Measurements from ENCODE around the gene SAMD13. TPM values are rescaled to one million over a fixed set of nuclear protein-coding genes. Genes with fewer than 3 reads are reported as not detected.

Gene SAMD13
- total and polyA plus RNA-seq, 10 of the 15 experiments (the other 5 are each of a cell fraction or from before 2014, with no cell fraction given) = 0.81 to 1.9 (median 1.2) TPM; not detected in 1

GRCh38 chr1:84301785-84302385 lies 377 bp downstream of the SAMD13 start:
- H4K20me1 ChIP-seq (ENCODE audit: control insufficient read depth, insufficient read depth) = no peaks in the 10 kb centered on the region
- TF ChIP-seq FOS (IDR thresholded peaks at IDR 0.05; ENCODE audit: borderline replicate concordance, extremely low read depth, insufficient read length) = no peak
- TF ChIP-seq ATF7 (IDR thresholded peaks at IDR 0.05; ENCODE audit: low read depth) = no peak
- TF ChIP-seq SMC3 (IDR thresholded peaks at IDR 0.05; ENCODE audit: borderline replicate concordance, low read length) = no peak
- no peak for TF ChIP-seq NRF1 (conservative IDR thresholded peaks at IDR 0.05; ENCODE audit: low read depth, low read length)
- TF ChIP-seq CBFB (IDR thresholded peaks at IDR 0.05; ENCODE audit: low read depth) = no peak
- TF ChIP-seq HDAC6 (IDR thresholded peaks at IDR 0.05; ENCODE audit: unreplicated experiment) = no peak
- no peak for TF ChIP-seq IKZF2 (IDR thresholded peaks at IDR 0.05)
- no peak for TF ChIP-seq ETV6 (conservative IDR thresholded peaks at IDR 0.05 in 1 of 2, IDR thresholded peaks at IDR 0.05 in 1 of 2; ENCODE audit: borderline replicate concordance in 1 of 2, low read depth in 1 of 2)
- TF ChIP-seq CEBPB (IDR thresholded peaks at IDR 0.05; ENCODE audit: borderline replicate concordance in 1 of 2, low read depth in 2 of 2, low read length in 2 of 2) = no peak
- no peak for TF ChIP-seq WRNIP1 (IDR thresholded peaks at IDR 0.05; ENCODE audit: borderline replicate concordance, low read depth, low read length)
- TF ChIP-seq MYC (IDR thresholded peaks at IDR 0.05; ENCODE audit: insufficient read depth, insufficient read length, insufficient replicate concordance, low read length, severe bottlenecking) = no peak
- TF ChIP-seq, protein P1, sequence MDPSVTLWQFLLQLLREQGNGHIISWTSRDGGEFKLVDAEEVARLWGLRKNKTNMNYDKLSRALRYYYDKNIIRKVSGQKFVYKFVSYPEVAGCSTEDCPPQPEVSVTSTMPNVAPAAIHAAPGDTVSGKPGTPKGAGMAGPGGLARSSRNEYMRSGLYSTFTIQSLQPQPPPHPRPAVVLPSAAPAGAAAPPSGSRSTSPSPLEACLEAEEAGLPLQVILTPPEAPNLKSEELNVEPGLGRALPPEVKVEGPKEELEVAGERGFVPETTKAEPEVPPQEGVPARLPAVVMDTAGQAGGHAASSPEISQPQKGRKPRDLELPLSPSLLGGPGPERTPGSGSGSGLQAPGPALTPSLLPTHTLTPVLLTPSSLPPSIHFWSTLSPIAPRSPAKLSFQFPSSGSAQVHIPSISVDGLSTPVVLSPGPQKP (IDR thresholded peaks at IDR 0.05; ENCODE audit: low read depth, low read length) = no peak
- TF ChIP-seq SIN3A (IDR thresholded peaks at IDR 0.05; ENCODE audit: low read depth, low read length) = no peak
- TF ChIP-seq, protein P2, sequence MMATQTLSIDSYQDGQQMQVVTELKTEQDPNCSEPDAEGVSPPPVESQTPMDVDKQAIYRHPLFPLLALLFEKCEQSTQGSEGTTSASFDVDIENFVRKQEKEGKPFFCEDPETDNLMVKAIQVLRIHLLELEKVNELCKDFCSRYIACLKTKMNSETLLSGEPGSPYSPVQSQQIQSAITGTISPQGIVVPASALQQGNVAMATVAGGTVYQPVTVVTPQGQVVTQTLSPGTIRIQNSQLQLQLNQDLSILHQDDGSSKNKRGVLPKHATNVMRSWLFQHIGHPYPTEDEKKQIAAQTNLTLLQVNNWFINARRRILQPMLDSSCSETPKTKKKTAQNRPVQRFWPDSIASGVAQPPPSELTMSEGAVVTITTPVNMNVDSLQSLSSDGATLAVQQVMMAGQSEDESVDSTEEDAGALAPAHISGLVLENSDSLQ (IDR thresholded peaks at IDR 0.05) = no peak
- TF ChIP-seq TCF12 (IDR thresholded peaks at IDR 0.05; ENCODE audit: low read depth, low read length) = no peak
- TF ChIP-seq CREB1 (IDR thresholded peaks at IDR 0.05; ENCODE audit: low read depth) = no peak
- no peak for TF ChIP-seq STAT1 (conservative IDR thresholded peaks at IDR 0.05)
- peak overlapping the region; percentile 45; the same call in 1 of the 2 replicates for H3K27ac ChIP-seq (ENCODE audit: control insufficient read depth, insufficient read depth)
- in situ Hi-C loops (cut with MboI) = no loop called here
- H3K4me2 ChIP-seq (ENCODE audit: control insufficient read depth, insufficient read depth) = peak overlapping the region; percentile 82
- no peaks in the 10 kb centered on the region for H3K79me2 ChIP-seq (ENCODE audit: control insufficient read depth, insufficient read depth, low read length)
- ChIA-PET RAD21 (ENCODE audit: unreplicated experiment) (no interaction called here), SMC1A (ENCODE audit: uncharacterized antibody, unreplicated experiment) (interaction anchor here (0.7 kb wide), 1 partner anchor 41 kb away, joined by 5 read pairs; no protein-coding TSS in a partner anchor), POLR2A (interaction anchor here (0.6 kb wide), 1 partner anchor 1354 kb away, joined by 6 read pairs; no protein-coding TSS in a partner anchor), CTCF (interaction anchor here (1.2 to 1.5 kb wide), 2 partner anchors 63 to 91 kb away, joined by 3 to 4 read pairs; no protein-coding TSS in a partner anchor)
- WGBS (ENCODE audit: insufficient coverage, insufficient replicate concordance, low lambda C conversion rate, missing lambda C conversion rate) = 17% methylated on average over 5 of the region's 6 CpGs
- BruUV-seq (replicated peaks) = no TSS peak
- DNase-seq (ENCODE audit: low read depth, low spot score) (no peak), FAIRE-seq (no peak), ATAC-seq (no peak)
- peak overlapping the region; percentile 30; the same call in 1 of the 2 replicates for H3K9ac ChIP-seq (ENCODE audit: control insufficient read depth, insufficient read depth, low read length)
- H3K36me3 ChIP-seq (ENCODE audit: control insufficient read depth in 2 of 2, insufficient read depth in 2 of 2, low read length in 1 of 2) = no peaks in the 10 kb centered on the region
- H3K4me1 ChIP-seq (ENCODE audit: control insufficient read depth, insufficient read depth, low read length) = peaks cover 10% of the 10 kb centered on the region; the same call in 1 of the 2 replicates
- peak overlapping the region; percentile 82 for H2AFZ ChIP-seq (ENCODE audit: control insufficient read depth, low read depth, low read length)
- no peaks in the 10 kb centered on the region for H3K27me3 ChIP-seq (replicated peaks in 1 of 2; ENCODE audit: control insufficient read depth in 2 of 2, insufficient read depth in 2 of 2, low read length in 1 of 2)
- H3K9me3 ChIP-seq (replicated peaks; ENCODE audit: control insufficient read depth, insufficient read depth, low read length) = no peaks in the 10 kb centered on the region
- peak overlapping the region; percentile 63 for H3K4me3 ChIP-seq
- intact Hi-C loops (cut with micrococcal nuclease; ENCODE audit: unreplicated experiment) = loop anchor here (5.0 kb wide), 1 partner anchor 130 kb away; no protein-coding TSS in a partner anchor

Data from GM12878 (cell line).